GM21723 (cell line): ENCODE data around the gene CDK11A.
A peak's percentile ranks its signal among the peaks of the same experiment; 100 is the strongest.
"Not testable (repeated sequence)": the region's sequence is repeated elsewhere in the genome, so short reads cannot be mapped to it uniquely, and the experiment has no call there.

Experiments
- ATAC-seq: cut with Tn5 transposase; IDR thresholded peaks from one replicate; pipeline ENCODE4 v1.9.1; 2021; ENCODE audit warnings: mild to moderate bottlenecking, moderate library complexity; ENCODE audit not compliant: unreplicated experiment

The CDK11A gene

GRCh38 chr1:1664318-1664717 lies 59.8 kb downstream of the CDK11A start:
- not testable (repeated sequence) for ATAC-seq

GRCh38 chr1:1662830-1663560 lies 61.2 kb downstream of the CDK11A start:
- ATAC-seq = not testable (repeated sequence)

- ATAC-seq = not testable (repeated sequence)
Observed at GRCh38 chr1:1662392-1662791, 61.8 kb downstream of the CDK11A start.

- ATAC-seq = peak; percentile 79
Observed at GRCh38 chr1:1658583-1659549, 65.3 kb downstream of the CDK11A start, which contains the start of gene CDK11B. Gene CDK11B (minus strand): TSS chr1:1659004. CDS start chr1:1657485, 1,519 bp downstream.
